MCF 10A (cell line): ENCODE results near the gene CCDC120. TPM values are rescaled to one million over a fixed set of nuclear protein-coding genes. Genes with fewer than 3 reads are reported as not detected.

Source experiments
- BruUV-seq: library from RNA; stranded (reverse); fragments of 400-500 nt; replicated peaks from 2 replicates; lab custom pipeline; 2021; lab: Mats Ljungman, UMichigan
- CTCF ChIA-PET: fragments of 300-600 bp; sonication (Branson Sonifier 250); formaldehyde crosslinking; extraction: SDS; loops from one replicate; lab custom pipeline; 2021; ENCODE audit warnings: antibody characterized with exemption, inconsistent platforms; lab: Yijun Ruan, JAX
- POLR2A ChIA-PET: fragments of 300-600, 350-650 bp; sonication (Branson Sonifier 250); formaldehyde crosslinking; extraction: SDS; loops from one replicate; lab custom pipeline; 2020; ENCODE audit warnings: antibody characterized with exemption, inconsistent platforms; lab: Yijun Ruan, JAX
- DNase-seq: peaks from one replicate; pipeline ENCODE4 v3.0.0-alpha.2; 2018; ENCODE audit not compliant: unreplicated experiment
- H3K27ac Mint-ChIP-seq: one replicate; pipeline ENCODE4 v1.8.0; 2022; ENCODE audit warnings: mild to moderate bottlenecking, low read depth, mixed read lengths; ENCODE audit not compliant: unreplicated experiment
- H3K27me3 Mint-ChIP-seq: one replicate; pipeline ENCODE4 v1.8.0; 2022; ENCODE audit warnings: mixed read lengths; ENCODE audit not compliant: insufficient read depth, unreplicated experiment
- H3K36me3 Mint-ChIP-seq: one replicate; pipeline ENCODE4 v1.8.0; 2022; ENCODE audit warnings: mild to moderate bottlenecking, moderate library complexity, mixed read lengths; ENCODE audit not compliant: insufficient read depth, unreplicated experiment
- H3K4me1 Mint-ChIP-seq: one replicate; pipeline ENCODE4 v1.8.0; 2022; ENCODE audit warnings: mixed read lengths; ENCODE audit not compliant: insufficient read depth, unreplicated experiment
- H3K4me3 Mint-ChIP-seq: one replicate; pipeline ENCODE4 v1.8.0; 2022; ENCODE audit warnings: mild to moderate bottlenecking, moderate library complexity, mixed read lengths; ENCODE audit not compliant: unreplicated experiment
- H3K9me3 Mint-ChIP-seq: one replicate; pipeline ENCODE4 v1.8.0; 2022; ENCODE audit warnings: mixed read lengths; ENCODE audit not compliant: unreplicated experiment
- CTCF ChIP-seq: fragments of 200-600 bp; IDR thresholded peaks from one replicate; pipeline ENCODE4 v1.8.0; 2022; ENCODE audit warnings: antibody characterized with exemption, mild to moderate bottlenecking; ENCODE audit not compliant: unreplicated experiment
- intact Hi-C: fragments of 100-400 bp; cut with micrococcal nuclease; formaldehyde crosslinking; loops from 2 replicates; pipeline ENCODE4 v1.14.1; 2022
- total RNA-seq: library from RNA; stranded (reverse); gene quantifications from 2 replicates; pipeline ENCODE4 v1.2.3, GENCODE V29; 2022

Gene CCDC120
- total RNA-seq, 1 experiment from 2014 or later: 14.4 TPM

GRCh38 chrX:49060914-49061313, 2.1 kb downstream of the CCDC120 start:
- peaks cover 10% of the 10 kb centered on the region for H3K36me3 Mint-ChIP-seq
- no peak for DNase-seq
- H3K4me1 Mint-ChIP-seq: no peaks in the 10 kb centered on the region
- H3K27me3 Mint-ChIP-seq: no peaks in the 10 kb centered on the region
- POLR2A ChIA-PET: interaction anchor here (2.8 kb wide), 1 partner anchor 9 kb away, joined by 8 read pairs; no protein-coding TSS in a partner anchor
- no peak for TF ChIP-seq CTCF
- CTCF ChIA-PET: interaction anchor here (0.6 to 1.5 kb wide), 3 partner anchors 20 to 95 kb away, joined by 3 to 4 read pairs (median 3); no protein-coding TSS in a partner anchor
- H3K27ac Mint-ChIP-seq: no peak overlapping the region
- no peak overlapping the region for H3K4me3 Mint-ChIP-seq
- intact Hi-C loops: no loop called here
- no peaks in the 10 kb centered on the region for H3K9me3 Mint-ChIP-seq
- BruUV-seq: no TSS peak

GRCh38 chrX:49061490-49061889, 2.7 kb downstream of the CCDC120 start:
- Mint-ChIP-seq H3K27ac (no peak overlapping the region), H3K27me3 (no peaks in the 10 kb centered on the region), H3K9me3 (no peaks in the 10 kb centered on the region), H3K36me3 (peaks cover 10% of the 10 kb centered on the region), H3K4me1 (no peaks in the 10 kb centered on the region), H3K4me3 (no peak overlapping the region)
- intact Hi-C loops: no loop called here
- BruUV-seq: no TSS peak
- no peak for DNase-seq
- no peak for TF ChIP-seq CTCF
- ChIA-PET POLR2A (interaction anchor here (1.6 to 2.8 kb wide), 2 partner anchors 8 to 18 kb away, joined by 5 to 8 read pairs; partner anchors contain the start of gene WDR45), CTCF (interaction anchor here (0.6 to 1.5 kb wide), 2 partner anchors 21 to 94 kb away, joined by 3 to 4 read pairs; no protein-coding TSS in a partner anchor)

- Mint-ChIP-seq H3K4me1 (no peaks in the 10 kb centered on the region), H3K36me3 (peaks cover 10% of the 10 kb centered on the region), H3K27me3 (no peaks in the 10 kb centered on the region), H3K4me3 (no peak overlapping the region), H3K9me3 (no peaks in the 10 kb centered on the region), H3K27ac (no peak overlapping the region)
- no peak for DNase-seq
- BruUV-seq: no TSS peak
- TF ChIP-seq CTCF: no peak
- CTCF ChIA-PET: interaction anchor here (0.6 to 1.5 kb wide), 2 partner anchors 94 to 102 kb away, joined by 3 to 4 read pairs; no protein-coding TSS in a partner anchor
- intact Hi-C loops: no loop called here
- POLR2A ChIA-PET: interaction anchor here (1.6 to 2.8 kb wide), 2 partner anchors 8 to 18 kb away, joined by 5 to 8 read pairs; partner anchors contain the start of gene WDR45
These were observed 3.1 kb downstream of the CCDC120 start for GRCh38 chrX:49061916-49062315.

GRCh38 chrX:49063715-49064114, 4.9 kb downstream of the CCDC120 start:
- no peak for TF ChIP-seq CTCF
- POLR2A ChIA-PET: no interaction called here
- Mint-ChIP-seq H3K36me3 (peaks cover 10% of the 10 kb centered on the region), H3K27me3 (no peaks in the 10 kb centered on the region), H3K4me3 (no peak overlapping the region), H3K27ac (no peak overlapping the region), H3K4me1 (no peaks in the 10 kb centered on the region), H3K9me3 (no peaks in the 10 kb centered on the region)
- CTCF ChIA-PET: interaction anchor here (0.5 kb wide), 1 partner anchor 109 kb away, joined by 3 read pairs; no protein-coding TSS in a partner anchor
- BruUV-seq: no TSS peak
- DNase-seq: no peak
- intact Hi-C loops: no loop called here
